AG08395 (cell line): Measurements from ENCODE around the gene COX7B.

Experiments used
- DNase-seq: peaks from one replicate; pipeline ENCODE4 v3.0.0; 2012; ENCODE audit warnings: mixed read lengths, low spot score

Gene COX7B

GRCh38 chrX:77945910-77946545, 46.8 kb downstream of the COX7B start:
- no peak for DNase-seq

GRCh38 chrX:77946571-77946970, 47.3 kb downstream of the COX7B start:
- no peak for DNase-seq

GRCh38 chrX:77949840-77950239, 50.6 kb downstream of the COX7B start:
- no peak for DNase-seq

- no peak for DNase-seq
Observed at GRCh38 chrX:77952173-77952572, 52.9 kb downstream of the COX7B start.

GRCh38 chrX:77953302-77953701, 54.0 kb downstream of the COX7B start:
- DNase-seq: no peak

GRCh38 chrX:77953708-77954107, 54.4 kb downstream of the COX7B start:
- DNase-seq: no peak
